DMS114 treated with DMSO at 0.1 percent for 48 hours (cell line): ENCODE results near the gene ATP6V1F.
"Not testable (repeated sequence)": the region's sequence is repeated elsewhere in the genome, so short reads cannot be mapped to it uniquely, and the experiment has no call there.

ENCODE experiments used
- DNase-seq: peaks from one replicate; lab custom pipeline; 2025; ENCODE audit not compliant: unreplicated experiment; lab: John Stamatoyannopoulos, UW

Gene ATP6V1F

GRCh38 chr7:128895320-128895719, 32.7 kb downstream of the ATP6V1F start:
- no peak for DNase-seq

DNA sequence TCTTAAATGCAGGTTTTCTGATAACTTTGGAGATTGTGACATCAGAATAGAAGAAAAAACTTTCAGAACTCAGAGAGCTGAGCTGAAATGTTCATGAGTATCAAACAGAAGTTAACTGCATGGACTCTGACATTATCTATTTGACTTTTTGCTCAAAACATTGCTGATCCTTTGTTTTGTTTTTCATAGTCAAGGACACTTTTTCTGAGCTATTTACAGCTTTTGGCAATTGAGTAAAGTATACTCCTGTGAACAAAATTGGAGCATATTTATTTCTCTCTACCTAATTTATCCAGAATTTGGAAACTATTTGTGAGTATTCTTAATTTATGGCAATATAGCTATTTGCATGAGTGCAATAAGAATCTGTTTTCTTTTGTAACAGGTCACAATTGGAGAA, 36.7 kb downstream of the ATP6V1F start:
- DNase-seq, result no peak

- DNase-seq, result no peak
Observed at GRCh38 chr7:128900237-128900636, 37.6 kb downstream of the ATP6V1F start.

DNA sequence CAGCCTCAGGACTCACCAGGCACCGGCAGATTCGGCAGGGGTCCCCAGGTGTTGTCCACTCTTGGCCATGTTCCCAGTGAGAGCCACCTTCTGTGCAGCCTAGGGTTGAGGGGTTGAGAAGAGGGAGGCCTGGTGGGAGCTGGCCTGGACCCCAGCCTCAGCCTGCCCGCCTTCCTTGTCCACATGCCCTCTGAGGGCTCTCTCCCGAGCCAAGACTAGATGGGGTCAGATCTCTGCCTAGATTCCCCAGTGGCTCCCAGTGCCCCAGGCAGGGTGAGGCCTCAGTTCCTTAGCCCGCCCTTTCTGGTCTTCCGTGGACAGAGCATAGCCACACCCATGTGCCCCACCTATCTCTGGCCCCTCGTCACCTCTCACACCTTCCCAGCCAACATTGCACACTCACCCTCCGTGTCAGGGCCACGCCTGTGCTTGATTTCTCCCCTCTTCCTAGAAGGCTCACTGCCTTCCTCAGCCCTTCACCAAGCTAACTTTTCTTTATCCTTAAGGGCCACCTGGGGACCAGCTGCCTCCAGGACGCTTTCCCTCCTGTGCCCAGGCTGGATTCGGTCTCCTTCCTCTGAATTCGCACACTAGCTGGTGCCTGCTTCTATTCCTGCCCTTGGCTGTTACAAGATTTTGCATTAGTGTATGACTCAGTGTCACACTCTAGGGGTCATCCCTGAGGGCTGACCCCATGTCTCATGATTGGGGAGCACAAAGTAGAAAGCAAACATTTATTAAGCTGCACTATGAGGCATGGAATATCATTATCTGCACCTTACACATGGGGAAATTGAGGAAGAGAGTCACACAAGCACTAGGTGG, 40.3 kb downstream of the ATP6V1F start:
- DNase-seq, result no peak

GRCh38 chr7:128903621-128904361, 41.1 kb downstream of the ATP6V1F start:
- no peak for DNase-seq

DNA sequence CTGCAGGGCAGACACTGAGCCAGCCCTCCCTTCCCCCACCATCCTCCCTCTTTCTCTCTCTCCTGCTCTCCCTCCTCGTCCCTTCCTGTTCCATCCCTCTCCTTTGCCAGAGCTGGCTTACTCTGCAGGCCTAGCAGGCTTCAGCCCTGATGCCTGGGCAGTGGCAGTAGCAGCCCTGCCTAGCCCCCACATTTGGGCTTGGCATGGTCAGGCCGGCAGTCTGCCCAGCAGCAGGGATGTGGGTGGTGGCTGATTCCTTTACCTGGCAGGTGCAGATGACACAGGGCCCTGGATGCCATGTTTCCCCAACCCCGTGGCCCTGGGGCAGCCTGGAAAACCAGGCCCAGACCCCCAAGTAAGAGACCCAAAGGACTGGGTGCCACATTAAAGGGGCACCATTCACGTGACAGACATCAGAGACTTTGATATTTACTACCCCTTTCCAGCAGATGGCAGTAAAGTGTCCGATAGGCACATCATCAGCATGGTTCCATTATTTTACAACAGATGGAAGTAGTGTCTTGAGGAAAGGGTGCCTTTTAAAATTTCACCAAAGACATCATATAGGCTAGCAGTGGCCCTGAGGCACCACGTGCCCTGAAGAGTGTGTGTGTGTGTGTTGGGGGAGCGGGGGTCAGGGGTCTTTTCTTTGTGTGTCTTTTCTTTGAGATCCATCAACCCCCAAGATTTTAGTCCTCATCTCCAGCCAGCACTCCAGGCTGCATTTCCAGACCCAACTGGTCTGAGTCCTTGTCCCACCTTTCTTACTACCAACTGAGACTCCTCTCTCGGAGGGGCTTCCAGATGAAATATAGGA, 41.9 kb downstream of the ATP6V1F start:
- DNase-seq, result peak; percentile 44

DNA sequence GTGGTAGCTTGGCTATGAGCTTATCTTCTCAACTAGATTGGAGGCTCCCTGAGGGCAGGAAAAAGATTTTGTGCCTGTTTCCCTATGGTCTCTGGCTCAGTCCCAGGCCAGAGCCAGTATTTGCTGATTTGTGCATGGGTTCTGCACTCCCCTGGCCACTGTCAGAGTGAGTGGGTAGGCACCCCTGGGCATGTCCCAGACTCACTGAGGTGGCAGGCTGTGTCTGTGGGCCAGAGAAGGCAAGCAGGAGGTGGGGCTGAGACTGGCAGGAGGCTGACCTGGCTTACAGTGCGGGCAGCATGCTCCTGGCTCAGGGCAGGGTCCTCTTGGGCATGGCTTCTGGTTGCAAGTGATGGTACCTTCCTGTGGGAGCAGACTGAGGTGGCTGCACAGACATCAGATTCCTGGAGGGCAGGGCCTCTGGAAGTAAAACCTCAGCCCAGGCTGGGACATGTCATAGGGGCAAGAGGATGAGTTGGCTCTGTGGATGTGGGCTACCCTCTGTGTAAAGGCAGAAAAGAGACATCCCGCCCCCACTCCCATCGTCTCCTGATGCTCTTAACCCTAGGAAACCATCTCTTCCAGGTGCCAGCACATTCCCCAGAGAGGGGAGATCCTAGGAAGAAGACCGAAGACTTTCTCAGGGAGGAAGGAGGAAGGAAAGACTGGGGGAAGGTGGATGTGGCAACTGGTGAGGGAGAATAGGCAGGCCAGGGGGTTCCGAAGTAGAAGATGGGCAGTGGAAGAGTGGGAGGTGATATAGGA, 43.5 kb downstream of the ATP6V1F start:
- DNase-seq, result no peak

DNA sequence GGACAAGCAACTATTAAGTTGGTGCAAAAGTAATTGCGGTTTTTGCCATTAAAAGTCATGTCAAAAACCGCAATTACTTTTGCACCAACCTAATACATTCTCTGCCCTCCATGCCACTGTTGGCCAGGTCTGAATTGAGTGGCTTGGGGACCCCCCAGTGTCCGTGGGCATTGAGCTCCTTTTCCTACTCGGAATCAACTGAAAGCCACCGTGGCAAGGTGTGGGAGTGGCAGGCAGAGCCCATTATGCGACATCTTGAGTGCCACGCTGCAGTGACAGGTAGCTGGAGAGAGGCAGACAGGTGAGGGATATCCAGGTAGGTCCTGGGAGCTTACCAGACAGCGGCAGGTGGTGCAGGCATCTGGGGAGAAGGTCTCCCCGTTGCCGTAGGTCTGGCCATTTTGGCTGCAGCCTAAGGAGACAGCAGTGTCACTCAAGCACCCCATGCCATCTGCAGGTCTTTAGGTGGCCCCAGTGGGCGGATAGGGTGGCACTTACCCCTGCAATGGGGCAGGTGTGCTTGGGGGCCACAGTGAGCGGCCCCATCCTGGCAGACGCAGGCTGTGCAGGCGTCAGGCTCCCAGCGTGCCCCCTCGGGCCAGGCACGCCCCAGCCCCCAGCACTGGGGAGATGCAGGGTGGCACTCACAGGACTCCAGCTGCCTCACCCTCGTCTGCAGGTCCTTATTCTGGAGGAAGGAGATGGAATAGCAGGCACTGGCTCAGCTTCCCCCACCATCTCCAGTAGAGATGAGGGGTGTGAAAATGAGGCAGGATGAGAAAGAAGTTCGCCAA, 44.3 kb downstream of the ATP6V1F start:
- no peak for DNase-seq

GRCh38 chr7:128908750-128909624, 46.3 kb downstream of the ATP6V1F start:
- no peak for DNase-seq

- no peak for DNase-seq
Observed at GRCh38 chr7:128909625-128910568, 47.2 kb downstream of the ATP6V1F start.

GRCh38 chr7:128910569-128910945, 47.9 kb downstream of the ATP6V1F start, which contains the start of gene KCP:
TSS of gene KCP (minus strand) at chr7:128910709. CDS start at chr7:128910676, 33 bp downstream.
- no peak for DNase-seq

DNA sequence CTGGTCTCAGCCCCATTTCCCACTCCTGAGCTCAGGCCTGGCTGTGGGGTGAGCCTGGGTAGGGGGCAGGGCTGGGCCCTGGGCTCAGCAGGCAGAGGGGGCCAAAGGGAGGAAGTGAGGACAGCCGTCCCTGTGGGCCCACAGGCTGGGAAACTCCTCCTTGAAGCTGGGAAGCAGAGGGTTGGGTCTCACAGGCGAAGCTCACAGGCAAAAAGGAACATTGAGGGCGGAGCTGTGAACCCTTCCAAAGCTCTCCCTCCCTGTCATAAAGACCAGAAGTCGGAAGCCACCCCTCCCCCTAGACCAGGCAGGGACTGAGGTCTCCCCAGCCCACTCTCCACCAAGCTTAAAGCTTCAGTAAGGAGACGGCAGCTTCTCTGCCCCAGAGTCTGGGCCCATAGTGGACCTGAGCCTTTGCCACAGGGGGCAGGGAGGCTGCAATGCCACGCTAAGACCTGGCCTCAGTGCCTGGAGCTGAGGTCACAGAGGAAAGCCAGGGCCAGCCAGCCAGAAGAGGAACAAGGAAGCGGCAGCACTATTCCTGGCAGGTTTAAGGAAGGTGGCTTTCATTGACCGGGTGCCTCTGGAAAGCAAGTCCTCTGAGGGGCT, 48.9 kb downstream of the ATP6V1F start:
- no peak for DNase-seq

GRCh38 chr7:128912281-128912680, 49.6 kb downstream of the ATP6V1F start:
- no peak for DNase-seq

GRCh38 chr7:128912709-128913495, 50.2 kb downstream of the ATP6V1F start:
- DNase-seq, result not testable (repeated sequence)

- DNase-seq, result no peak
Observed at GRCh38 chr7:128913870-128914565, 51.4 kb downstream of the ATP6V1F start.

DNA sequence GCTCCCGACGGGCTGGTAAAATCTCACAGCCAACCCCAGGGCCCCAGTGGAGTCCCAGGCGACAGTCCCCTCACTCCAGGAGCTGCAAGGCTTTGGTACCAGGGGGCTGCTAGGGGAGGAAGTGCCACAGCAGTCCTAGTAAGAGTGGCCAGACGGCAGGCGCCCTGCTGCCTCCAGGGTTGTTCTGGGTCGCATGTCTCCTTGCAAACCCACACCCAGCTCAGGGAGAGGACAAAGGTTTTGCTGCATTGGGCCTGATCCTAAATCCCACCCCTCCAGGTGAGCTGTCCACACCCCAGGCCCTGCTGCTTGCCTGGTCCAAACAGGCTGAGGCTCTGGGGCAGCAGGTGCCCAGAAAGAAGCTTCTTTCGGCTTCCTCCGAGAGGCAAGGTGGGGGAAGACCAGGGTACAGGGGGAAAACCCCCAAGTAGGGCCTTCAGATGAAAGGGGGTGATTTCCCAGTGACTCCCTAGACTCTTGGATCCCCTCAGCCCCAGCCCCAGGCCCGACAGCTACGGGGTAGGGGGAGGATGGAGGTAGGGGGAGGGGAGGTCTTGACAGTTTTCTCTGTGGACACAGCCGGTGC, 52.0 kb downstream of the ATP6V1F start:
- DNase-seq, result no peak
